PC-3 (cell line): ENCODE data around the gene C1orf116. TPM values are rescaled to one million over a fixed set of nuclear protein-coding genes. Genes with fewer than 3 reads are reported as not detected.

Experiments
- ATAC-seq: fragments of 200-7000 bp; cut with Tn5 transposase; 2 replicates; pipeline ENCODE4 v1.9.1; 2020; ENCODE audit warnings: mild to moderate bottlenecking, moderate library complexity
- BruUV-seq: library from RNA; stranded (reverse); fragments of 400-500 nt; replicated peaks from 2 replicates; lab custom pipeline; 2021; lab: Mats Ljungman, UMichigan
- CTCF ChIA-PET: fragments of 300-600 bp; sonication (Branson Sonifier 250); formaldehyde crosslinking; loops from one replicate; lab custom pipeline; 2022; ENCODE audit warnings: antibody characterized with exemption; lab: Charles Lee
- POLR2A ChIA-PET: fragments of 300-600 bp; sonication (Branson Sonifier 250); formaldehyde crosslinking; loops from one replicate; lab custom pipeline; 2022; ENCODE audit warnings: antibody characterized with exemption; ENCODE audit not compliant: unreplicated experiment; lab: Charles Lee
- DNase-seq: peaks from one replicate; pipeline ENCODE4 v3.0.0-alpha.2; 2015
- H2AFZ ChIP-seq: fragments of 300-600 bp; sonication (generic); 2 replicates; pipeline ENCODE4 v1.6.0; 2016; ENCODE audit warnings: antibody characterized with exemption, low read length
- H3F3A ChIP-seq: fragments of 300-600 bp; sonication (generic); one replicate; pipeline ENCODE4 v1.6.0; 2017; ENCODE audit warnings: antibody characterized with exemption, low read length, control low read depth, mild to moderate bottlenecking; ENCODE audit not compliant: unreplicated experiment
- H3K27ac ChIP-seq: fragments of 300-600 bp; sonication (generic); 2 replicates; pipeline ENCODE4 v1.5.1; 2016; ENCODE audit warnings: mild to moderate bottlenecking, low read length
- H3K27me3 ChIP-seq: fragments of 300-600 bp; sonication (generic); 2 replicates; pipeline ENCODE4 v1.6.1; 2016; ENCODE audit warnings: low read length, mixed read lengths
- H3K36me3 ChIP-seq: fragments of 300-600 bp; sonication (generic); 2 replicates; pipeline ENCODE4 v1.6.1; 2016; ENCODE audit warnings: low read depth, mixed run types, low read length, mixed read lengths
- H3K4me1 ChIP-seq: fragments of 300-600 bp; sonication (generic); 2 replicates; pipeline ENCODE4 v1.5.1; 2016; ENCODE audit warnings: low read length; ENCODE audit not compliant: insufficient read depth
- H3K4me2 ChIP-seq: fragments of 300-600 bp; sonication (generic); 2 replicates; pipeline ENCODE4 v1.6.0; 2016; ENCODE audit warnings: low read length
- H3K4me3 ChIP-seq: fragments of 300-600 bp; sonication (generic); 2 replicates; pipeline ENCODE4 v1.5.1; 2016; ENCODE audit warnings: mild to moderate bottlenecking, low read length, mixed read lengths
- H3K79me2 ChIP-seq: fragments of 300-600 bp; sonication (generic); 2 replicates; pipeline ENCODE4 v1.6.1; 2017; ENCODE audit warnings: low read length, mixed read lengths
- H3K9ac ChIP-seq: fragments of 300-600 bp; sonication (generic); 2 replicates; pipeline ENCODE4 v1.6.0; 2016; ENCODE audit warnings: mild to moderate bottlenecking, low read length
- H3K9me2 ChIP-seq: fragments of 300-600 bp; sonication (generic); replicated peaks from 2 replicates; pipeline ENCODE4 v1.6.1; 2016; ENCODE audit warnings: mixed run types, low read length, mixed read lengths
- H3K9me3 ChIP-seq: fragments of 300-600 bp; sonication (generic); 2 replicates; pipeline ENCODE4 v1.6.1; 2016; ENCODE audit warnings: low read length, mixed read lengths
- H4K20me1 ChIP-seq: fragments of 300-600 bp; sonication (generic); 2 replicates; pipeline ENCODE4 v1.6.1; 2016; ENCODE audit warnings: low read length, mixed read lengths
- EZH2 ChIP-seq: fragments of 300-600 bp; sonication (generic); IDR thresholded peaks from one replicate; pipeline ENCODE4 v1.6.1; 2017; ENCODE audit warnings: antibody characterized with exemption, mild to moderate bottlenecking, low read length; ENCODE audit not compliant: unreplicated experiment
- EZH2phosphoT487 ChIP-seq: fragments of 300-600 bp; sonication (generic); IDR thresholded peaks from 2 replicates; pipeline ENCODE4 v1.6.1; 2018; ENCODE audit warnings: mild to moderate bottlenecking, antibody characterized with exemption, low read length, borderline replicate concordance
- intact Hi-C: fragments of 100-400 bp; cut with micrococcal nuclease; formaldehyde crosslinking; loops from 2 replicates; pipeline ENCODE4 v1.9.0; 2023
- total RNA-seq: library from RNA; depleted of rRNA; stranded (reverse); fragments of >200 nt; gene quantifications from 2 replicates; pipeline ENCODE4 v1.2.3, GENCODE V29; 2014
- TF ChIP-seq, protein P1 (sequence below): fragments of 300-600 bp; sonication (generic); conservative IDR thresholded peaks from 2 replicates; pipeline ENCODE4 v1.5.1; 2017; ENCODE audit warnings: antibody characterized with exemption, low read depth, mild to moderate bottlenecking, low read length

Gene C1orf116
- total RNA-seq, 1 experiment from 2014 or later = 34.9 TPM

DNA sequence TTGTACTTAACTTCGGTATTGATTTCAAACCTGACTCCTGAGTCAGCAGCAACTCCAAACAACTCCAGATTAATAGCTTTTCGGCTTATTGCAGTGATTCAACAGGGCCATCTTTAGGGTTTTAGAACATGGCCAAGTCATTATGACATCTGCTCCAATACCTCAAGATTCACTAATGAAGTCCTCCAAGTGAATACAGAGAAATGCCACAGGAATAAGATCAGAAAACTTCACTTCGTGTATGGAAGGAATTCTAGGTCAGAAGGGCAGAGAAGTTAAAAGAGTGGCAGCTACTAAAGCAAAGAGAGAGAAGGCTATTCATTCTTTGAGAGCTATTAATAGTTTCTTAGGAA is 7.6 kb upstream of the C1orf116 start:
- H2AFZ ChIP-seq = no peak overlapping the region
- no peak overlapping the region for H3K9ac ChIP-seq
- H3K9me3 ChIP-seq = no peaks in the 10 kb centered on the region
- ATAC-seq (no peak), DNase-seq (no peak)
- H3K27me3 ChIP-seq = no peaks in the 10 kb centered on the region
- H3K4me2 ChIP-seq = no peak overlapping the region
- BruUV-seq = no TSS peak
- intact Hi-C loops = no loop called here
- H3K79me2 ChIP-seq = peaks cover 27% of the 10 kb centered on the region
- peaks cover 23% of the 10 kb centered on the region for H3K4me1 ChIP-seq
- no peak overlapping the region for H3K4me3 ChIP-seq
- no peak overlapping the region for H3K27ac ChIP-seq
- peaks cover 26% of the 10 kb centered on the region for H3K36me3 ChIP-seq
- CTCF ChIA-PET = interaction anchor here (1.0 kb wide), 1 partner anchor 9 kb away, joined by 3 read pairs; no protein-coding TSS in a partner anchor
- peaks cover 17% of the 10 kb centered on the region for H4K20me1 ChIP-seq
- POLR2A ChIA-PET = interaction anchor here (1.0 kb wide), 1 partner anchor 8 kb away, joined by 3 read pairs; no protein-coding TSS in a partner anchor
- H3K9me2 ChIP-seq = no peaks in the 10 kb centered on the region
- peaks cover 21% of the 10 kb centered on the region for H3F3A ChIP-seq
- TF ChIP-seq, protein P1, sequence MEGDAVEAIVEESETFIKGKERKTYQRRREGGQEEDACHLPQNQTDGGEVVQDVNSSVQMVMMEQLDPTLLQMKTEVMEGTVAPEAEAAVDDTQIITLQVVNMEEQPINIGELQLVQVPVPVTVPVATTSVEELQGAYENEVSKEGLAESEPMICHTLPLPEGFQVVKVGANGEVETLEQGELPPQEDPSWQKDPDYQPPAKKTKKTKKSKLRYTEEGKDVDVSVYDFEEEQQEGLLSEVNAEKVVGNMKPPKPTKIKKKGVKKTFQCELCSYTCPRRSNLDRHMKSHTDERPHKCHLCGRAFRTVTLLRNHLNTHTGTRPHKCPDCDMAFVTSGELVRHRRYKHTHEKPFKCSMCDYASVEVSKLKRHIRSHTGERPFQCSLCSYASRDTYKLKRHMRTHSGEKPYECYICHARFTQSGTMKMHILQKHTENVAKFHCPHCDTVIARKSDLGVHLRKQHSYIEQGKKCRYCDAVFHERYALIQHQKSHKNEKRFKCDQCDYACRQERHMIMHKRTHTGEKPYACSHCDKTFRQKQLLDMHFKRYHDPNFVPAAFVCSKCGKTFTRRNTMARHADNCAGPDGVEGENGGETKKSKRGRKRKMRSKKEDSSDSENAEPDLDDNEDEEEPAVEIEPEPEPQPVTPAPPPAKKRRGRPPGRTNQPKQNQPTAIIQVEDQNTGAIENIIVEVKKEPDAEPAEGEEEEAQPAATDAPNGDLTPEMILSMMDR = no peak
- TF ChIP-seq EZH2 = no peak
- TF ChIP-seq EZH2phosphoT487 = no peak

DNA sequence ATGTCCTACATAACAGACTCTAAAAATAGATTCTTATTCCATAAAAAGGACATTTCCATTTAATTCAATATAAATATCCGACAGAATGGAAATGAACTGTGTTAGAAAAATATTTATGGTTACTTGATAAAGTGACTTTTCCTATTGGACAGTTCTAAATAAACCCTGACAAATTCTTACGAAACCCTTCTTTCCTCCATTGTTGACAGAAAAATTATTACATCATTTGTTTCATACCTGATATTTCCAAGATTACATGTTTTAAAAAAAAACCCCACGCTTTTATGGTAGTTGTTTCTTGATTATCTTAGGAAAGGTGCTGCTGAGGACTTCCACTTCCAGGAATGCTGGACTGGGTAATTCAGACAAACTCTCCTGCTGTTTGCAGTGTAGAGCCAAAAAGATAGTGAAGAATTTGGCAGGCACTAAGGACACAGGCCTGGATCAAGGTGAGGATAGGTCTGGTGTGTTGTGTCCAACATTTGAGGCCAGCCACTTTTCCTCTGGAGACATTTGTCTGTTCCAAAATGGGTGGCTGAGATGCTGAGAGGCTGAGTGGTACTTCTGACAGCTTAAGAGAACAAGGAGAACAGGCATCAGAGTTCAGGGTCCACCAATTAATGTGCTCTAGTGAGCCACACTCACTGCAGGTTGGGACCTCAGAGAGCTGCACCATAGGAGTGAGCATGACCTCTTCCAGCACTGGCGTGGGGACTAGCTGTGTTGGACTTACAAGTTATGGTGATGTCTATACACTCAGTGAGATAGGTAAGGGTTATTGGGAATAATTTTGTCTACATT is 7.0 kb upstream of the C1orf116 start:
- H3K9ac ChIP-seq = no peak overlapping the region
- no peaks in the 10 kb centered on the region for H3K9me3 ChIP-seq
- H3F3A ChIP-seq = peaks cover 21% of the 10 kb centered on the region
- H3K9me2 ChIP-seq = no peaks in the 10 kb centered on the region
- peaks cover 20% of the 10 kb centered on the region for H3K36me3 ChIP-seq
- H3K4me1 ChIP-seq = peaks cover 24% of the 10 kb centered on the region
- intact Hi-C loops = no loop called here
- CTCF ChIA-PET = interaction anchor here (1.0 kb wide), 1 partner anchor 8 kb away, joined by 3 read pairs; no protein-coding TSS in a partner anchor
- POLR2A ChIA-PET = interaction anchor here (1.0 to 1.2 kb wide), 2 partner anchors 8 kb away, joined by 3 to 8 read pairs; no protein-coding TSS in a partner anchor
- DNase-seq (no peak), ATAC-seq (no peak)
- H3K27ac ChIP-seq = no peak overlapping the region
- TF ChIP-seq, protein P1 = no peak
- TF ChIP-seq EZH2 = no peak
- no peak for TF ChIP-seq EZH2phosphoT487
- H3K27me3 ChIP-seq = no peaks in the 10 kb centered on the region
- BruUV-seq = no TSS peak
- no peak overlapping the region for H2AFZ ChIP-seq
- peaks cover 12% of the 10 kb centered on the region for H4K20me1 ChIP-seq
- peaks cover 21% of the 10 kb centered on the region for H3K79me2 ChIP-seq
- H3K4me2 ChIP-seq = no peak overlapping the region
- no peak overlapping the region for H3K4me3 ChIP-seq

DNA sequence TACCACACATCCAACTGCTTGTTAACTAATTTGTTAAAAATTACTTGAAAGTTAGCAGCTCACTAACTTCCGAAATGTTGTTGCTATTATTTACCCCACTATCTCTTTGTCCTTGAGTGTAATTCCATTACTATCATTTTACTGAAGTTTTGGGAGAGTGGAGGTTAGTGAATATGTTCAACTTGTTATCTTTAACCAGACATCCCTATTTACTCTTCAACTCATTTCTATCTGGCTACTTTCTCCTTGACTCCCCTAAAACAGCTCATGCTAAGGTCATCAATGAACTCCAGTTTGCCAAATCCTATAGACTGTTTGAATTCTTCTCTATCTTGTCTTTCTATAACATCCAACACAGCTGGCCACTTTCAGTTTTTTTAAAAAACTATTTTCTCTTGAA is 4.3 kb upstream of the C1orf116 start:
- Histone ChIP-seq H4K20me1 (no peaks in the 10 kb centered on the region), H3K9ac (no peak overlapping the region; the same call in 1 of the 2 replicates), H3K4me3 (no peak overlapping the region), H3K27ac (peak overlapping the region; percentile 61; the same call in 1 of the 2 replicates), H3K9me3 (no peaks in the 10 kb centered on the region), H3F3A (peaks cover 11% of the 10 kb centered on the region), H2AFZ (no peak overlapping the region), H3K4me2 (no peak overlapping the region), H3K79me2 (peaks cover 14% of the 10 kb centered on the region), H3K36me3 (no peaks in the 10 kb centered on the region), H3K4me1 (peaks cover 49% of the 10 kb centered on the region), H3K27me3 (no peaks in the 10 kb centered on the region), H3K9me2 (no peaks in the 10 kb centered on the region)
- no peak for ATAC-seq
- intact Hi-C loops = no loop called here
- ChIA-PET CTCF (no interaction called here), POLR2A (no interaction called here)
- no peak for DNase-seq
- BruUV-seq = no TSS peak
- TF ChIP-seq EZH2phosphoT487 (no peak), EZH2 (no peak)
- TF ChIP-seq, protein P1 = no peak
